Mesendoderm (in vitro differentiated cells): ENCODE data around the gene PRPS1.

Source experiments
- DNase-seq: peaks from one replicate; pipeline ENCODE4 v3.0.0; 2013
- H2AK5ac ChIP-seq: 2 replicates; pipeline ENCODE4 v1.6.1; 2013; ENCODE audit warnings: low read length, inconsistent platforms
- H2BK120ac ChIP-seq: 2 replicates; pipeline ENCODE4 v1.6.1; 2013; ENCODE audit warnings: low read depth, mild to moderate bottlenecking, low read length, moderate library complexity, mixed read lengths
- H2BK15ac ChIP-seq: replicated peaks from 2 replicates; pipeline ENCODE4 v1.6.1; 2013; ENCODE audit warnings: low read depth, mild to moderate bottlenecking, moderate library complexity
- H2BK5ac ChIP-seq: 2 replicates; pipeline ENCODE4 v1.6.1; 2013; ENCODE audit warnings: low read length, inconsistent platforms
- H3K18ac ChIP-seq: 2 replicates; pipeline ENCODE4 v1.6.1; 2013; ENCODE audit warnings: mild to moderate bottlenecking, low read length, mixed read lengths
- H3K23ac ChIP-seq: one replicate; pipeline ENCODE4 v1.6.1; 2013; ENCODE audit warnings: low read length
- H3K27ac ChIP-seq: 2 replicates; pipeline ENCODE4 v1.5.1; 2013; ENCODE audit warnings: low read depth, mild to moderate bottlenecking, inconsistent platforms, low read length, moderate library complexity
- H3K27me3 ChIP-seq: 2 replicates; pipeline ENCODE4 v1.6.1; 2013; ENCODE audit warnings: low read length, control low read depth, mild to moderate bottlenecking, inconsistent platforms; ENCODE audit not compliant: insufficient read depth, poor library complexity
- H3K36me3 ChIP-seq: 2 replicates; pipeline ENCODE4 v1.6.1; 2013; ENCODE audit warnings: low read length, inconsistent platforms; ENCODE audit not compliant: control insufficient read depth, insufficient read depth
- H3K4ac ChIP-seq: one replicate; pipeline ENCODE4 v1.6.1; 2013; ENCODE audit warnings: low read depth, mild to moderate bottlenecking, low read length, moderate library complexity
- H3K4me1 ChIP-seq: 2 replicates; pipeline ENCODE4 v1.6.1; 2013; ENCODE audit warnings: low read depth, low read length, inconsistent platforms; ENCODE audit not compliant: control insufficient read depth
- H3K4me2 ChIP-seq: 2 replicates; pipeline ENCODE4 v1.6.1; 2013; ENCODE audit warnings: low read length
- H3K4me3 ChIP-seq: 2 replicates; pipeline ENCODE4 v1.5.1; 2013; ENCODE audit warnings: mild to moderate bottlenecking, low read length
- H3K56ac ChIP-seq: one replicate; pipeline ENCODE4 v1.6.1; 2013; ENCODE audit warnings: low read length
- H3K79me1 ChIP-seq: 2 replicates; pipeline ENCODE4 v1.6.1; 2013; ENCODE audit warnings: low read length, inconsistent platforms
- H3K79me2 ChIP-seq: 2 replicates; pipeline ENCODE4 v1.6.1; 2013; ENCODE audit warnings: mild to moderate bottlenecking, low read length; ENCODE audit not compliant: control insufficient read depth, insufficient read depth
- H3K9ac ChIP-seq: 2 replicates; pipeline ENCODE4 v1.6.1; 2013; ENCODE audit warnings: low read length, inconsistent platforms
- H4K5ac ChIP-seq: one replicate; pipeline ENCODE4 v1.6.1; 2013; ENCODE audit warnings: low read length
- H4K8ac ChIP-seq: one replicate; pipeline ENCODE4 v1.6.1; 2013; ENCODE audit warnings: low read depth, mild to moderate bottlenecking, control low read depth, low read length, moderate library complexity
- WGBS: extraction: QIAGEN DNeasy Blood & Tissue Kit; methylation state at CpG from one replicate; pipeline ENCODE4 v1.1.7; 2013; ENCODE audit warnings: low lambda C conversion rate, missing lambda C conversion rate; ENCODE audit not compliant: insufficient coverage; ENCODE audit errors: extremely low coverage; 5-methylcytosine and 5-hydroxymethylcytosine counted together

PRPS1 gene

DNA sequence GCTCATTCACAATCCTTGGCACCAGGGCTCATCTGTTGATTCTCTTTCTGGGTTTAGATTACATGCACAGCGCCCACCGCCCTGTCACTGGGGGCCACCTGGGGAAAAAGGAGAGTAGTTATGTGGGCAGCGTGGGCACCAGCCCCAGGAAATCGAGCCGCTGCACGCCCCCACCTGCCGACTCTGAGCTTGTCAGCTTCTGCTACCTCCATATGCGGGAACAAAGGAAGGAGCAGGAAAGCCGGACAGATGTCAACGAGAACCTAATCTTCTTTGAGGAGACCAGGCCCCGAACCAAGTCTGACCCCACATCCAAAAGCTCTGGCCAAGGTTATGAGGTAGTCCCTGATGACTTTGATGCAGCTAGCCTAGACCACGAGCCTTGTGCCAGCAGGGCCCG lies 31.0 kb upstream of the PRPS1 start:
- WGBS = no CpG with 5 or more reads among the region's 13 CpGs
- Histone ChIP-seq H3K18ac (no peak overlapping the region), H4K8ac (no peak overlapping the region), H4K5ac (no peak overlapping the region), H3K56ac (no peak overlapping the region), H2AK5ac (no peak overlapping the region), H3K4me1 (no peaks in the 10 kb centered on the region), H3K4me3 (no peak overlapping the region), H3K79me2 (no peaks in the 10 kb centered on the region), H2BK15ac (no peak overlapping the region), H3K79me1 (no peaks in the 10 kb centered on the region), H3K27me3 (no peaks in the 10 kb centered on the region), H3K9ac (no peak overlapping the region), H3K36me3 (no peaks in the 10 kb centered on the region), H3K4me2 (no peak overlapping the region), H2BK5ac (no peak overlapping the region), H3K27ac (no peak overlapping the region), H2BK120ac (no peak overlapping the region), H3K4ac (no peak overlapping the region), H3K23ac (no peak overlapping the region)
- DNase-seq = no peak

DNA sequence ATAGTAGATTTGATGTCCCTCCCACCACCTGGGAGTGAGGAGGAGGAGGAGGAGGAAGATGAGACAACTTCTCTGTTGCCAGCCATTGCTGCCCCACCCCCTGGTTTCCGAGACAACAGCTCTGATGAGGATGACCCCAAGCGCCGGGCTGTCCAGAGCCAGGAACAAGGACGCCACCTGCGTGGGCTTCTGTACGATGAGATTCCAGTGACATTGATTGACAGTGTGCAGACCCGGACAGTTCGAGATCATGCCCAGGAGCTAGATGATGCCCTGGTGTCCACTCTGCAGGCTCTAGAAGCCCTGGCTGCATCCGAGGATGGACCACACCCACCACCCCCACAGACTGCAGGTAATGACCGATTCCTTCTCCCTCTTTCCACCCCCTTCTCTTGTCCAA lies 30.5 kb upstream of the PRPS1 start:
- no peak overlapping the region for H4K8ac ChIP-seq
- H3K79me1 ChIP-seq = no peaks in the 10 kb centered on the region
- H2BK5ac ChIP-seq = no peak overlapping the region
- no peak overlapping the region for H3K9ac ChIP-seq
- H3K18ac ChIP-seq = no peak overlapping the region
- WGBS = no CpG with 5 or more reads among the region's 10 CpGs
- H3K4me2 ChIP-seq = no peak overlapping the region
- no peak overlapping the region for H2BK15ac ChIP-seq
- no peak overlapping the region for H3K4ac ChIP-seq
- H3K79me2 ChIP-seq = no peaks in the 10 kb centered on the region
- no peak overlapping the region for H3K56ac ChIP-seq
- no peaks in the 10 kb centered on the region for H3K36me3 ChIP-seq
- no peaks in the 10 kb centered on the region for H3K4me1 ChIP-seq
- H3K4me3 ChIP-seq = no peak overlapping the region
- no peak overlapping the region for H4K5ac ChIP-seq
- no peak for DNase-seq
- no peak overlapping the region for H2BK120ac ChIP-seq
- H3K23ac ChIP-seq = no peak overlapping the region
- H3K27ac ChIP-seq = no peak overlapping the region
- H3K27me3 ChIP-seq = no peaks in the 10 kb centered on the region
- no peak overlapping the region for H2AK5ac ChIP-seq

DNA sequence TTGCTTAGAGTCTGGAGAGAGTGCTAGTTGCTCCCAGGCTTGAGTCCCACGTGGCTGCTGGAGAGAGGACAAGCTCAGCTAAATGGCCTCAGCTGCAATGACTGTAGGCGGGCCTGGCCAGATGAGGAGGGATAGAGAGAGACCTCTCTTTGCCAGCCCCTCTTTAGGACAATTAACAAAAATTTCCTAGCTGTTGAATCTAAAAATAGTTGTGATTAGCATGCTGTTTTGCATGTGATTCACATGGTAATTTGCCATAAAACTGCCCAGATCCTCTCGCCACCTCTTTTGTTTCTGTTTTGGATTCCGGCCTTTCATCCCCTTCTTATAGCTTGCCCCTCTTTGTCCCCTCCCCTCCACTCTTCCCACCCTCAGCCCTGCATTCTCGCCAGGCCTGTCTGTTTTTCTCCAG lies 28.9 kb upstream of the PRPS1 start:
- no CpG with 5 or more reads among the region's 5 CpGs for WGBS
- no peak overlapping the region for H2AK5ac ChIP-seq
- no peaks in the 10 kb centered on the region for H3K79me1 ChIP-seq
- H3K56ac ChIP-seq = no peak overlapping the region
- no peak overlapping the region for H4K5ac ChIP-seq
- no peaks in the 10 kb centered on the region for H3K27me3 ChIP-seq
- H3K18ac ChIP-seq = no peak overlapping the region
- DNase-seq = no peak
- H2BK5ac ChIP-seq = no peak overlapping the region
- no peak overlapping the region for H4K8ac ChIP-seq
- no peak overlapping the region for H2BK120ac ChIP-seq
- no peak overlapping the region for H2BK15ac ChIP-seq
- no peaks in the 10 kb centered on the region for H3K4me1 ChIP-seq
- no peak overlapping the region for H3K23ac ChIP-seq
- H3K4me2 ChIP-seq = no peak overlapping the region
- H3K27ac ChIP-seq = no peak overlapping the region
- no peaks in the 10 kb centered on the region for H3K36me3 ChIP-seq
- H3K4me3 ChIP-seq = no peak overlapping the region
- no peak overlapping the region for H3K4ac ChIP-seq
- no peaks in the 10 kb centered on the region for H3K79me2 ChIP-seq
- H3K9ac ChIP-seq = no peak overlapping the region

DNA sequence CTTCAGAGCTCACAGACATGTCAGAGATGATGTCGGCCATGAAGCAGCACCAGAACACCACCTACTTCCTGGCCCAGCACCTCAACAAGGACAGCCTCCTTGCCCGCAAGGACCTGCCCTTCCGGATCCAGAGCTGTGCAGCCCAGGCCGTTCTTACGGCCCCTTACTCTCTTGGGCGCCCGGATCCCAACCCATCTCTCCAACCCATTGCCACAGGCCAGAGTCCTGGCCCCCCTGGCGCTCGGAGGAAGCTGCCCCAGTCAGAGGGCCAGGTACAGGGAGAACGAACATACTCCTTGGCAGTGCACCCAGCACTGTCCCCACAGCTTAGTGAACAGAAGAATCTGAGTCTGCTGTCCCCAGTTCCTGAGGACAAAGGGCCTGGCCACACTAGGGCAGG lies 27.9 kb upstream of the PRPS1 start:
- H3K4me2 ChIP-seq = no peak overlapping the region
- no CpG with 5 or more reads among the region's 10 CpGs for WGBS
- H3K4ac ChIP-seq = no peak overlapping the region
- no peak overlapping the region for H2BK5ac ChIP-seq
- H3K79me1 ChIP-seq = no peaks in the 10 kb centered on the region
- H3K18ac ChIP-seq = no peak overlapping the region
- H3K4me3 ChIP-seq = no peak overlapping the region
- H3K23ac ChIP-seq = no peak overlapping the region
- H4K8ac ChIP-seq = no peak overlapping the region
- H4K5ac ChIP-seq = no peak overlapping the region
- H2BK15ac ChIP-seq = no peak overlapping the region
- no peak overlapping the region for H3K27ac ChIP-seq
- H3K56ac ChIP-seq = no peak overlapping the region
- H3K79me2 ChIP-seq = no peaks in the 10 kb centered on the region
- no peak for DNase-seq
- H3K36me3 ChIP-seq = no peaks in the 10 kb centered on the region
- H3K9ac ChIP-seq = no peak overlapping the region
- no peak overlapping the region for H2AK5ac ChIP-seq
- H3K27me3 ChIP-seq = no peaks in the 10 kb centered on the region
- H3K4me1 ChIP-seq = no peaks in the 10 kb centered on the region
- H2BK120ac ChIP-seq = no peak overlapping the region

DNA sequence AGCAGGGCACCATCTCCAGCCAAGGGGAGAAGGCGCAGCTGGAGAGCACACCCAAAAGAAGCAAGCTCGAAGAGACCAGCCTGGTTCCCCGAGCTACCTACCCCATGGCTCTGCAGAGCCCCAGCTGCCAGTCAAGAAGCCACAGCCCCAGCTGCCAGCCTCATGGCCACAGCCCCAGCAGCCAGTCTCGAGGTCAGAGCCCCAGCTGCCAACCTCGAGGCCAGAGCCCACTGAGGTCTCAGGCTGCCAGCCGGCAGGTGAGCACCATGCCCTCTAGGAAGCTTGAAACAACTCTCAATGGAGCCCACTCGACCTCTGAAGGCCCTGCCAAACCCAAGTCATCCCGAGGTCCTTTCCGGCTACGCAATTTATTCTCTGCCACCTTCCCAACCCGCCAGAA lies 27.0 kb upstream of the PRPS1 start:
- Histone ChIP-seq H3K27ac (no peak overlapping the region), H3K18ac (no peak overlapping the region), H4K8ac (no peak overlapping the region), H3K36me3 (no peaks in the 10 kb centered on the region), H2AK5ac (no peak overlapping the region), H2BK120ac (no peak overlapping the region), H2BK15ac (no peak overlapping the region), H3K79me1 (no peaks in the 10 kb centered on the region), H3K23ac (no peak overlapping the region), H3K9ac (no peak overlapping the region), H3K56ac (no peak overlapping the region), H3K27me3 (no peaks in the 10 kb centered on the region), H3K4me1 (no peaks in the 10 kb centered on the region), H3K4me2 (no peak overlapping the region), H3K4me3 (no peak overlapping the region), H2BK5ac (no peak overlapping the region), H3K4ac (no peak overlapping the region), H4K5ac (no peak overlapping the region), H3K79me2 (no peaks in the 10 kb centered on the region)
- WGBS = no CpG with 5 or more reads among the region's 11 CpGs
- DNase-seq = no peak

DNA sequence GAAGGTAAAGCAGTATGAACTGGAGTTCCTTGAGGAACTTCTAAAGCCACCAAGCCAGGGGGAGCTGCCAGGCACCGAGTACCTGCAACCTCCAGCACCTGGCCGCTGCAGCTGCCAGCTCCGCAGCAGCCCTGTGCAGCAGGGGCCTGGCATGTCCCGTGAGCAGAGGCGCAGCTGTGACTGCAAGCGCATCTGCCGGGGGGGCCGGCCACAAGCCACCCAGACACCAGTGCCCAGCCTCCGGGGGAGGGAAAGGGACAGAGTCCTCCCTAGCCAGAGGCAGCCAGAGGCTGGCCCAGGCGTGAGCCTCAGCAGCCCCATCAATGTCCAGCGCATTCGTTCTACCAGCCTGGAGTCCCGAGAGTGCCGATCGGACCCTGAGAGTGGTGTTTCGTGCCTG lies 26.6 kb upstream of the PRPS1 start:
- Histone ChIP-seq H2BK5ac (no peak overlapping the region), H3K4me2 (no peak overlapping the region), H3K36me3 (no peaks in the 10 kb centered on the region), H4K5ac (no peak overlapping the region), H3K27ac (no peak overlapping the region), H4K8ac (no peak overlapping the region), H3K4ac (no peak overlapping the region), H3K4me3 (no peak overlapping the region), H3K79me1 (no peaks in the 10 kb centered on the region), H3K9ac (no peak overlapping the region), H2BK15ac (no peak overlapping the region), H3K27me3 (no peaks in the 10 kb centered on the region), H3K18ac (no peak overlapping the region), H3K56ac (no peak overlapping the region), H2AK5ac (no peak overlapping the region), H3K79me2 (no peaks in the 10 kb centered on the region), H2BK120ac (no peak overlapping the region), H3K4me1 (no peaks in the 10 kb centered on the region), H3K23ac (no peak overlapping the region)
- DNase-seq = no peak
- WGBS = no CpG with 5 or more reads among the region's 16 CpGs
